Nephron (organoid): ENCODE results near the gene ZNF827.

Source experiments
- H3K27ac Mint-ChIP-seq, 3 experiments: 2 replicates each; pipeline ENCODE4 v1.8.0; 2020; ENCODE audit warnings: mixed read lengths in 3 of 3, mild to moderate bottlenecking in 2 of 3, moderate library complexity in 1 of 3
- H3K27me3 Mint-ChIP-seq: 2 replicates; pipeline ENCODE4 v1.8.0; 2021; ENCODE audit warnings: low read depth, mild to moderate bottlenecking, moderate library complexity, mixed read lengths
- H3K36me3 Mint-ChIP-seq: 2 replicates; pipeline ENCODE4 v1.8.0; 2020; ENCODE audit warnings: low read depth, mixed read lengths
- H3K4me1 Mint-ChIP-seq: 2 replicates; pipeline ENCODE4 v1.8.0; 2020; ENCODE audit warnings: mixed read lengths
- H3K4me3 Mint-ChIP-seq, 3 experiments: 2 replicates each; pipeline ENCODE4 v1.8.0; 2020; ENCODE audit warnings: mild to moderate bottlenecking in 3 of 3, mixed read lengths in 3 of 3, moderate library complexity in 2 of 3
- H3K9me3 Mint-ChIP-seq: 2 replicates; pipeline ENCODE4 v1.8.0; 2020; ENCODE audit warnings: mixed read lengths
- TF ChIP-seq, protein P1 (sequence below), 3 experiments: fragments of 200-600 bp; sonication (generic); IDR thresholded peaks; one replicate each; pipeline ENCODE4 v1.5.0; 2021; ENCODE audit warnings: antibody characterized with exemption in 3 of 3; ENCODE audit not compliant: unreplicated experiment in 3 of 3

Gene ZNF827

GRCh38 chr4:145830699-145831098, 107.9 kb downstream of the ZNF827 start:
- Mint-ChIP-seq H3K27me3 (no peaks in the 10 kb centered on the region), H3K36me3 (peaks cover 75% of the 10 kb centered on the region), H3K4me1 (no peaks in the 10 kb centered on the region), H3K9me3 (no peaks in the 10 kb centered on the region), H3K4me3 (no peak overlapping the region), H3K27ac (no peak overlapping the region)
- TF ChIP-seq, protein P1, sequence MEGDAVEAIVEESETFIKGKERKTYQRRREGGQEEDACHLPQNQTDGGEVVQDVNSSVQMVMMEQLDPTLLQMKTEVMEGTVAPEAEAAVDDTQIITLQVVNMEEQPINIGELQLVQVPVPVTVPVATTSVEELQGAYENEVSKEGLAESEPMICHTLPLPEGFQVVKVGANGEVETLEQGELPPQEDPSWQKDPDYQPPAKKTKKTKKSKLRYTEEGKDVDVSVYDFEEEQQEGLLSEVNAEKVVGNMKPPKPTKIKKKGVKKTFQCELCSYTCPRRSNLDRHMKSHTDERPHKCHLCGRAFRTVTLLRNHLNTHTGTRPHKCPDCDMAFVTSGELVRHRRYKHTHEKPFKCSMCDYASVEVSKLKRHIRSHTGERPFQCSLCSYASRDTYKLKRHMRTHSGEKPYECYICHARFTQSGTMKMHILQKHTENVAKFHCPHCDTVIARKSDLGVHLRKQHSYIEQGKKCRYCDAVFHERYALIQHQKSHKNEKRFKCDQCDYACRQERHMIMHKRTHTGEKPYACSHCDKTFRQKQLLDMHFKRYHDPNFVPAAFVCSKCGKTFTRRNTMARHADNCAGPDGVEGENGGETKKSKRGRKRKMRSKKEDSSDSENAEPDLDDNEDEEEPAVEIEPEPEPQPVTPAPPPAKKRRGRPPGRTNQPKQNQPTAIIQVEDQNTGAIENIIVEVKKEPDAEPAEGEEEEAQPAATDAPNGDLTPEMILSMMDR (IDR thresholded peaks at IDR 0.05; ENCODE audit: unreplicated experiment in 3 of 3), result no peak

DNA sequence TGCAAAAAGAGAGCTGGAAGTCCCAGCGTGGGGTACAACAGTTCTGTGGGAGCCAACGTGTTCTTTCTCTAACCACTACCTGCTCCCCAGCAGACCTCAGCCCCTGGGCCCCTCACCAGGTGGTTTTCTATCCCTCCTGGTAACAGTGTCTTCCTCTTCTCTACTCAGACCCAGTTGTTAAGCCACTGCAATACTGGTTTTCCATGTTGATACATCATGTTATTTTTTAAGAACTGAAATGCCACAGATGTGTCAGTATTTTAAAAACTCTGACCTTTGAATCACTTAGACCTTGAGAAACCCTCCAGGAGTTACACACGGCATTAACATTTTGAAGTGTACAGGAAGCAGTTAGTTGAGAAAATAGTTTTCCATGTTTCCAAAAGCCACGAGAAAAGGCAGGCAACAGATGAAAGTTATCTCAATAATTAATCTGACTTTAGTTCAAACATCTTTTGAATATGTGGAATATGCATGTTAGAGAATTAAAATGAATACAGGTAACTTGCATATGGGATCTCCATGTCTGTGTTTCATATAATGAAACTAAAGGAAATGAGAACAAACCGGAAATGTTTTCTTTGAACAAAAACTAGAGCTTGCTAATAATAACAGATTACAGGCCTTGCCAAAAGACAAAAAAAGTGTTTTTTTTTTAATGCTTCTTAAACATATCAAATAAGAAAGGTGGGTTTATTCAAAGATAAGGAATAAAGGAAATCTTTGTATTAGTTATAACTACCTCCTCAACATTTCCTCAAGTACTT, 108.8 kb downstream of the ZNF827 start:
- Mint-ChIP-seq H3K27ac (no peak overlapping the region), H3K27me3 (peaks cover 4% of the 10 kb centered on the region), H3K9me3 (no peaks in the 10 kb centered on the region), H3K36me3 (peaks cover 77% of the 10 kb centered on the region), H3K4me1 (no peaks in the 10 kb centered on the region), H3K4me3 (no peak overlapping the region)
- TF ChIP-seq, protein P1 (IDR thresholded peaks at IDR 0.05; ENCODE audit: unreplicated experiment in 3 of 3), result no peak

- H3K27ac Mint-ChIP-seq, result no peak overlapping the region
- H3K4me1 Mint-ChIP-seq, result peaks cover 4% of the 10 kb centered on the region
- peaks cover 79% of the 10 kb centered on the region for H3K36me3 Mint-ChIP-seq
Measured at GRCh38 chr4:145828802-145829485, 109.7 kb downstream of the ZNF827 start.

DNA sequence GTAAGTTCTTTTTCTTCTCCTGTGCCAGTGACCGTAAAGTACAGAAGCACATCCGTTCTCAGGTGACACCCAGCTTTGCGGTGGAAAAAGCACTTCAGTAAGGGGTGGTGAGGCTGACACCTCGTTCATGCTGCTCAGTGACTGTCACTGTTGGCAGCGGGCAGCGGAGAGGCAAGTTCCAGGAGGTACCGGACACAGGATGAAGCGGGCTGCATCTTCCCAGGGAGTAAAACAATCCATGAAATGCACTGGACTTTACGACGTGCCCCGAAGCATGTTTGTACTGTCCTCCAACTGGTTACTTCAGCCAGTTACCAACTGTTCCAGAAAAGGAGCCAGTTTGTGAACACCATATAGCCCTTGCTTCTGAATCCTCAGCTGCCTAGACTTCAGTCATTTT, 110.7 kb downstream of the ZNF827 start:
- H3K27me3 Mint-ChIP-seq, result peaks cover 4% of the 10 kb centered on the region
- peaks cover 79% of the 10 kb centered on the region for H3K36me3 Mint-ChIP-seq
- TF ChIP-seq, protein P1 (IDR thresholded peaks at IDR 0.05; ENCODE audit: unreplicated experiment in 3 of 3), result no peak
- no peaks in the 10 kb centered on the region for H3K9me3 Mint-ChIP-seq
- peaks cover 4% of the 10 kb centered on the region for H3K4me1 Mint-ChIP-seq
- H3K27ac Mint-ChIP-seq, result no peak overlapping the region
- no peak overlapping the region for H3K4me3 Mint-ChIP-seq

More at GRCh38 chr4:145828802-145829485, 109.7 kb downstream of the ZNF827 start:
- Mint-ChIP-seq H3K4me3 (no peak overlapping the region), H3K9me3 (no peaks in the 10 kb centered on the region), H3K27me3 (peaks cover 4% of the 10 kb centered on the region)
- TF ChIP-seq, protein P1 (IDR thresholded peaks at IDR 0.05; ENCODE audit: unreplicated experiment in 3 of 3), result no peak

- TF ChIP-seq, protein P1 (IDR thresholded peaks at IDR 0.05; ENCODE audit: unreplicated experiment in 3 of 3), result no peak
Measured at GRCh38 chr4:145825255-145825654, 113.4 kb downstream of the ZNF827 start.

More at GRCh38 chr4:145825255-145825654, 113.4 kb downstream of the ZNF827 start:
- Mint-ChIP-seq H3K27ac (no peak overlapping the region), H3K4me3 (no peak overlapping the region), H3K9me3 (no peaks in the 10 kb centered on the region), H3K4me1 (peaks cover 25% of the 10 kb centered on the region), H3K27me3 (peaks cover 4% of the 10 kb centered on the region), H3K36me3 (peaks cover 76% of the 10 kb centered on the region)
